GM23248 (cell line): ENCODE results near the gene HELZ2. TPM values are rescaled to one million over a fixed set of nuclear protein-coding genes. Genes with fewer than 3 reads are reported as not detected.

ENCODE experiments used
- DNase-seq: peaks from one replicate; pipeline ENCODE4 v3.0.0-alpha.2; 2015
- H2AFZ ChIP-seq: fragments of 200-600 bp; sonication (generic); 2 replicates; pipeline ENCODE4 v1.6.1; 2016; ENCODE audit warnings: antibody characterized with exemption
- H3F3A ChIP-seq: fragments of 200-600 bp; sonication (generic); 2 replicates; pipeline ENCODE4 v1.6.1; 2016; ENCODE audit warnings: mild to moderate bottlenecking, antibody characterized with exemption, mixed run types; ENCODE audit not compliant: insufficient read depth
- H3K27ac ChIP-seq: fragments of 200-600 bp; sonication (generic); 2 replicates; pipeline ENCODE4 v1.5.1; 2016; ENCODE audit warnings: mild to moderate bottlenecking
- H3K27me3 ChIP-seq: fragments of 200-600 bp; sonication (generic); replicated peaks from 2 replicates; pipeline ENCODE4 v1.6.1; 2016; ENCODE audit warnings: mild to moderate bottlenecking; ENCODE audit not compliant: insufficient read depth
- H3K36me3 ChIP-seq: fragments of 200-600 bp; sonication (generic); 2 replicates; pipeline ENCODE4 v1.6.1; 2016; ENCODE audit warnings: low read depth, mild to moderate bottlenecking
- H3K4me1 ChIP-seq: fragments of 200-600 bp; sonication (generic); 2 replicates; pipeline ENCODE4 v1.6.1; 2016; ENCODE audit warnings: mild to moderate bottlenecking; ENCODE audit not compliant: insufficient read depth
- H3K4me2 ChIP-seq: fragments of 200-600 bp; sonication (generic); one replicate; pipeline ENCODE4 v1.6.1; 2016; ENCODE audit warnings: mild to moderate bottlenecking; ENCODE audit not compliant: unreplicated experiment
- H3K4me3 ChIP-seq: fragments of 200-600 bp; sonication (generic); 2 replicates; pipeline ENCODE4 v1.5.1; 2016; ENCODE audit warnings: mild to moderate bottlenecking
- H3K79me2 ChIP-seq: fragments of 200-600 bp; sonication (generic); 2 replicates; pipeline ENCODE4 v1.6.1; 2016; ENCODE audit warnings: mild to moderate bottlenecking; ENCODE audit not compliant: insufficient read depth
- H3K9ac ChIP-seq: fragments of 200-600 bp; sonication (generic); 2 replicates; pipeline ENCODE4 v1.6.1; 2016; ENCODE audit warnings: mild to moderate bottlenecking
- H3K9me2 ChIP-seq: fragments of 200-600 bp; sonication (generic); 2 replicates; pipeline ENCODE4 v1.6.1; 2016; ENCODE audit warnings: mixed run types, mild to moderate bottlenecking, moderate library complexity; ENCODE audit not compliant: insufficient read depth
- H3K9me3 ChIP-seq: fragments of 200-600 bp; sonication (generic); one replicate; pipeline ENCODE4 v1.6.1; 2017; ENCODE audit warnings: low read depth
- H4K20me1 ChIP-seq: fragments of 200-600 bp; sonication (generic); 2 replicates; pipeline ENCODE4 v1.6.0; 2016; ENCODE audit not compliant: insufficient read depth
- EZH2 ChIP-seq: fragments of 200-600 bp; sonication (generic); IDR thresholded peaks from 2 replicates; pipeline ENCODE4 v1.6.1; 2018; ENCODE audit warnings: antibody characterized with exemption, mild to moderate bottlenecking; ENCODE audit not compliant: insufficient read depth, poor library complexity, severe bottlenecking
- EZH2phosphoT487 ChIP-seq: fragments of 200-600 bp; sonication (generic); IDR thresholded peaks from 2 replicates; pipeline ENCODE4 v1.6.1; 2018; ENCODE audit warnings: antibody characterized with exemption, moderate library complexity, mild to moderate bottlenecking, low read depth; ENCODE audit not compliant: insufficient read depth
- WGBS, 2 experiments: methylation state at CpG; one replicate each; pipeline ENCODE4 v1.1.6; 2015 to 2017; ENCODE audit warnings: low lambda C conversion rate in 2 of 2, low coverage in 1 of 2; ENCODE audit errors: missing lambda C conversion rate in 2 of 2; 5-methylcytosine and 5-hydroxymethylcytosine counted together
- in situ Hi-C: fragments of 300-500 bp; cut with MboI; formaldehyde crosslinking; loops from 2 replicates; pipeline ENCODE4 v1.15.0; 2020
- polyA plus RNA-seq: library from polyadenylated mRNA; unstranded; fragments of >200 nt; fragmentation: Nextera tagmentation; extraction: Ambion mirVana; gene quantifications from 2 replicates; pipeline ENCODE4 v1.2.1, GENCODE V29; 2016
- total RNA-seq: library from RNA; depleted of rRNA; stranded (reverse); fragments of >200 nt; shearing (Covaris generic); gene quantifications from 2 replicates; pipeline ENCODE4 v1.2.3, GENCODE V29; 2014

HELZ2 gene
- total and polyA plus RNA-seq, 2 experiments from 2014 or later: 3.0 to 17.5 TPM

DNA sequence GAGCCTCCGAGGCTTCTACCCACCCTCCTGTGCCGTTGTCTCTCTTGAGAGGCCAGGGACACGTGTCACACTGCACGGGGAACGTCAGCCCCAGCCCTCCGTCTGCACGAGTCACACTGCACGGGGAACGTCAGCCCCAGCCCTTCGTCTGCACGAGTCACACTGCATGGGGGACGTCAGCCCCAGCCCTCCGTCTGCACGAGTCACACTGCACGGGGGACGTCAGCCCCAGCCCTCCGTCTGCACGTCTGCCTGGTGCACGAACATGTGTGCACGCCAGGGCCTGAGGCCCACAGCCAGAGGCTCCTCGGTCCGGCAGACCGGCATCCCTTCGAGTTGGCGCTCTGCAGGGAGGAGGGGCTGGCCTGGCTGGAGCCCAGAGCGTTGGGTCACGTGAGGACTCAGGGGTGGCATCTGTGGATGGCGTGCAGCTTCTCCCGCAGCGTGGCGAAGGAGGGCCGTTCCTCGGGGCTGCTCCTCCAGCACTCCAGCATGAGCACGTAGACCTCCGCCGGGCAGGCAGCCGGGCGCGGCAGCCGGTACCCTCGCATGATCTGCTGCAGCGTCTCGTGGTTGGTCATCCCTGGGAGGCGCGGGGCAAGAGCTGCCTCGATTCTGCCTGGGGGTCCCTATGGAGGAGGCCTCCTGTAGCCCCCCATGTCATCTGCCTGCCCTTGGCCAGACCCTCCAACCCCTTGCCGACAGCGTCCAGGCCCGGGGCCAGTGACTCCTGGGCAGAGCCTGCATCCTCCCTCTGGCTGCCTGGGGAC lies 33.4 kb downstream of the HELZ2 start:
- peak; percentile 69 for DNase-seq
- no peak overlapping the region for H3K9ac ChIP-seq
- 32 to 36% methylated on average over 38 to 47 of the region's 49 CpGs for WGBS, 2 experiments
- no peaks in the 10 kb centered on the region for H3K27me3 ChIP-seq
- TF ChIP-seq EZH2phosphoT487 (no peak), EZH2 (no peak)
- H3K4me2 ChIP-seq: no peak overlapping the region
- H3K36me3 ChIP-seq: no peaks in the 10 kb centered on the region
- H2AFZ ChIP-seq: no peak overlapping the region
- no peak overlapping the region for H3K27ac ChIP-seq
- H3K9me3 ChIP-seq: no peaks in the 10 kb centered on the region
- no peaks in the 10 kb centered on the region for H4K20me1 ChIP-seq
- in situ Hi-C loops: no loop called here
- no peaks in the 10 kb centered on the region for H3F3A ChIP-seq
- no peaks in the 10 kb centered on the region for H3K79me2 ChIP-seq
- no peaks in the 10 kb centered on the region for H3K4me1 ChIP-seq
- H3K4me3 ChIP-seq: no peak overlapping the region
- no peaks in the 10 kb centered on the region for H3K9me2 ChIP-seq

DNA sequence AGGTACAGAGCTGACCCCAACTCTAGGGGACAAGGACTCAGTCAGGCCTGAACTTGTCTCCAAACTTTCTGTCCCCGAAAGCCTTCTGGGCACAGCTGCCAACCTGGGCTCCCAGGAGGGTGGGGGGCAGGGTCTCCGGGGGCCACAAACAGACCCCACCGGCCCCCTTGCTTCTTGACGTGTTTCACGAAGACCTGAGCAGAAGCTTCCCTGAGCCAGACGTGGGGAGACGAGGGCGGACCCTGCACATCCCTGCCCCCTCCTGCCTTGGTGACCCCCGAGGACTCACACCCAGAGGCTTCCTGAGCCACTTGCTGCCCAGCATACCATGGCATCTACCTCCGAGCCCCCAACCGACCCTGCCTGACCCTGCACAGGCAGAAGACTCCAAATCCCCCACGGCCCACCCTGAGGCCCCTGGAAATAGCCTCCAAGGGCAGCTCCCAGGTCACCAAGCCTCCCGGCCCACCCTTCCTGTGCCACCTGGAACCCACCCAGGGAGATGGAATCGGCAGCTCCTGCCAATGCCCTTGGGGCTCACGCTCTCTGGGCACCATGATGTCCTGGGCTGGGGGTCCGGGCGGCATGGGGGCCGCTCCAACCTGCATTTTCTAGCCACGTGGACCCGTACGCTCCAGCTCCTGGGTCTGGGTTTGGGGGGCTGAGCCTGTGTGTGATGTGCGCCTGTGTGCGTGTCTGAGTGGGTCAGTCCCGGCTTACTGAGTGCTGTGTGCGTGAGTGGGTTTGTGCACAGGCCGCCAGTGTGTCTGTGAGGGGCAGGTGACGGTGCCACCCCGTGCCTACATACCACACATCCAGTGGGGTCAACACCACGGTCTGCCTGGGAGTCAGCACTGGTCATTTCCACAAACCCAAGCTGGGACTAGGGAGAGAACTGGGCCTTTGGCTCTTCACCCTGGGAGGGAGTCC lies 34.3 kb downstream of the HELZ2 start:
- WGBS, 2 experiments: 84 to 86% methylated on average over 27 to 29 of the region's 29 CpGs
- DNase-seq: no peak
- no peaks in the 10 kb centered on the region for H3K27me3 ChIP-seq
- H4K20me1 ChIP-seq: no peaks in the 10 kb centered on the region
- H3K9me2 ChIP-seq: no peaks in the 10 kb centered on the region
- no peaks in the 10 kb centered on the region for H3K9me3 ChIP-seq
- no peaks in the 10 kb centered on the region for H3K4me1 ChIP-seq
- no peak overlapping the region for H3K27ac ChIP-seq
- H2AFZ ChIP-seq: no peak overlapping the region
- in situ Hi-C loops: no loop called here
- H3K79me2 ChIP-seq: no peaks in the 10 kb centered on the region
- H3F3A ChIP-seq: no peaks in the 10 kb centered on the region
- no peak overlapping the region for H3K4me2 ChIP-seq
- no peaks in the 10 kb centered on the region for H3K36me3 ChIP-seq
- TF ChIP-seq EZH2phosphoT487: no peak
- no peak for TF ChIP-seq EZH2
- no peak overlapping the region for H3K4me3 ChIP-seq
- no peak overlapping the region for H3K9ac ChIP-seq

DNA sequence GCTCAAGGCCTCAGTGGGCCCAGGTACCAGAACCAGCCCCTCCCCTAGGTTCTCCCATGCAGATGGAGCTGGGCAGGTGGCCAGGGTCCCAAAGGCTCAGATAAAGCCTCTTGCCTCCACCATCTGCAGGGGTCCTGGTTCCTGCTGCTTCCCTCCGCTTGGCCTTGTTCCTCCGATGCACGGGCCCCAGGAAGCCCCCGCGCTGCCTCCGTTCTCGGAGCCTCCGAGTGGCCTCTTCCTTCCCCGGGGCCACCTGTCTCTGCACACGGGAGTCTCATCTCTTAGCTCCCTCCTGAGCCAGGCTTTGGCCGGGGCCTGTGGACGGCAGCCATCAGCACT lies 35.0 kb downstream of the HELZ2 start:
- in situ Hi-C loops: no loop called here
- Histone ChIP-seq H3K4me3 (no peak overlapping the region), H3K9me2 (no peaks in the 10 kb centered on the region), H4K20me1 (no peaks in the 10 kb centered on the region), H3K4me1 (no peaks in the 10 kb centered on the region), H3F3A (no peaks in the 10 kb centered on the region), H3K4me2 (no peak overlapping the region), H3K9me3 (no peaks in the 10 kb centered on the region), H3K79me2 (no peaks in the 10 kb centered on the region), H3K9ac (no peak overlapping the region), H3K27ac (no peak overlapping the region), H2AFZ (no peak overlapping the region), H3K36me3 (no peaks in the 10 kb centered on the region), H3K27me3 (no peaks in the 10 kb centered on the region)
- no peak for DNase-seq
- TF ChIP-seq EZH2phosphoT487 (no peak), EZH2 (no peak)
- 80 to 86% methylated on average over 12 of the region's 12 CpGs for WGBS, 2 experiments

DNA sequence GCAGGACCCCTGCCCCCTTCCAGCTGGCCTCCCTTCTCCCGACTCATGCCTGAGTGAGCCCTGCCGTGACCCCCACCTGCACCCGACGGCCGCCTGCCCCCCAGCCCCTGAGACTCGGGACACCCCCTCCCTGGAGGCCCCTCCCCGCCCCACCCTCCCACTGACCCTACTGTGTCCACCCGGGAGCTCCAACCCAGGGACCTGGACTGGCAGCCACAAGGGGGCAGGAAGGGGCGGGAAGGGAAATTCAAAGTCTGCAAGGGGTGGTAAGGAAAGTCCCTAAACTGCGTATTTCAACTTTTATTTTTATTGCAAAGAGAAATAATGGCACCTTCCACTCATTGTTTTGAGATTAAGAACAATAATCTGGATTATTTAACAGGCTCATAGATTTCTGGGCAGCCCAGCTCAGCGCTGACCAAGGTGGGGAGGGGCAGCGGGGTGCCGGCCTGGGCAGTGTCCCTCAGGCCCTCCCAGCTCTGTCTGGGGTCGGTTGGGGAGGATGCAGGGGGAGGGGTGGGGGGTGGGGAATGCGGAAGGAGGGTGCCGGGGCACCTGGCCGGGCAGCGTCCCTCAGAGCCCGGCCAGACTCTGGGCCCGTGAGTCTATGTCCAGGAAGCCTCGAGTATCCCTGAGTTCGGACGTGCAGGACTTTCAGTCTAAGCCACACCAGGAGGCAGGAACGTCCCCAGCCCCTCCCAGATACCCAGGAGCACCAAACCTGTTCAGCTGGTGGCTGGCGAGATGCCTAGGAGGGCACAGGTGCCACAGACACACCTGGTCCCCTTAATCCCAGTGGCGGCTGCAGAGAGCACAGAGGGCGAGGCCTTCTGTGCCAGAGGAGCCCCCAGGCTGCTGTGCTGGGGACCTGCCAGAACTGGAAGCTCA lies 35.6 kb downstream of the HELZ2 start:
- Histone ChIP-seq H3K27me3 (no peaks in the 10 kb centered on the region), H3K36me3 (no peaks in the 10 kb centered on the region), H3K27ac (no peak overlapping the region), H3K9ac (no peak overlapping the region), H3K4me3 (peak overlapping the region; percentile 22; the same call in 1 of the 2 replicates), H3K4me1 (no peaks in the 10 kb centered on the region), H3F3A (no peaks in the 10 kb centered on the region), H4K20me1 (no peaks in the 10 kb centered on the region), H3K79me2 (no peaks in the 10 kb centered on the region), H2AFZ (peak overlapping the region; percentile 72; the same call in 1 of the 2 replicates), H3K9me3 (no peaks in the 10 kb centered on the region), H3K9me2 (no peaks in the 10 kb centered on the region), H3K4me2 (peak overlapping the region; percentile 17)
- WGBS, 2 experiments: 54 to 68% methylated on average over 13 to 26 of the region's 27 CpGs
- DNase-seq: no peak
- in situ Hi-C loops: no loop called here
- TF ChIP-seq EZH2 (no peak), EZH2phosphoT487 (no peak)
